NCI-H146 (cell line): ENCODE measurements around the gene PPP3CA.
"Not testable (repeated sequence)": the region's sequence is repeated elsewhere in the genome, so short reads cannot be mapped to it uniquely, and the experiment has no call there.

Experiments used
- DNase-seq: peaks from one replicate; lab custom pipeline; 2025; lab: John Stamatoyannopoulos, UW

Gene PPP3CA

GRCh38 chr4:101101072-101101471 lies 246.3 kb downstream of the PPP3CA start:
- DNase-seq = no peak

- no peak for DNase-seq
These were observed 248.5 kb downstream of the PPP3CA start for GRCh38 chr4:101098666-101099400.

- DNase-seq = not testable (repeated sequence)
These were observed 254.7 kb downstream of the PPP3CA start for GRCh38 chr4:101092609-101093008.

GRCh38 chr4:101089168-101089567 lies 258.2 kb downstream of the PPP3CA start:
- no peak for DNase-seq

- no peak for DNase-seq
These were observed 260.3 kb downstream of the PPP3CA start for GRCh38 chr4:101086801-101087586.

- DNase-seq = no peak
These were observed 264.2 kb downstream of the PPP3CA start for GRCh38 chr4:101083131-101083530.

- no peak for DNase-seq
These were observed 265.5 kb downstream of the PPP3CA start for GRCh38 chr4:101081695-101082369.

- no peak for DNase-seq
These were observed 266.2 kb downstream of the PPP3CA start for GRCh38 chr4:101081166-101081565.

GRCh38 chr4:101078950-101079349 lies 268.4 kb downstream of the PPP3CA start:
- no peak for DNase-seq

GRCh38 chr4:101076032-101076431 lies 271.3 kb downstream of the PPP3CA start:
- no peak for DNase-seq

- DNase-seq = no peak
These were observed 271.8 kb downstream of the PPP3CA start for GRCh38 chr4:101075536-101075935.

- no peak for DNase-seq
These were observed 273.0 kb downstream of the PPP3CA start for GRCh38 chr4:101074326-101074725.

- no peak for DNase-seq
These were observed 276.1 kb downstream of the PPP3CA start for GRCh38 chr4:101071241-101071640.

GRCh38 chr4:101068115-101068514 lies 279.2 kb downstream of the PPP3CA start:
- no peak for DNase-seq

- DNase-seq = no peak
These were observed 279.9 kb downstream of the PPP3CA start for GRCh38 chr4:101067383-101067782.

- DNase-seq = peak; percentile 0
These were observed 280.6 kb downstream of the PPP3CA start for GRCh38 chr4:101066626-101067170.

- no peak for DNase-seq
These were observed 281.3 kb downstream of the PPP3CA start for GRCh38 chr4:101065935-101066485.

- no peak for DNase-seq
These were observed 282.0 kb downstream of the PPP3CA start for GRCh38 chr4:101065346-101065745.

- no peak for DNase-seq
These were observed 282.7 kb downstream of the PPP3CA start for GRCh38 chr4:101064541-101065180.

GRCh38 chr4:101055392-101055791 lies 291.9 kb downstream of the PPP3CA start:
- no peak for DNase-seq

- no peak for DNase-seq
These were observed 296.5 kb downstream of the PPP3CA start for GRCh38 chr4:101050837-101051205.
